T47D (cell line): ENCODE measurements around the gene C5orf15.
"Not testable (repeated sequence)": the region's sequence is repeated elsewhere in the genome, so short reads cannot be mapped to it uniquely, and the experiment has no call there.

Source experiments
- DNase-seq, 2 experiments: peaks; one replicate each; pipeline versions ENCODE4 v3.0.0 to v3.0.0-alpha.2; 2011 to 2012; ENCODE audit warnings: low read depth in 1 of 2, low spot score in 1 of 2
- JUND ChIP-seq: IDR thresholded peaks from 2 replicates; pipeline ENCODE4 v1.6.1; 2012; ENCODE audit warnings: low read depth
- in situ Hi-C: cut with HindIII; loops from 2 replicates; pipeline ENCODE4 v1.10.0; 2016; ENCODE audit warnings: low sequenced_read_pairs, low pct_unique_long_range_greater_than_20kb

C5orf15 gene

GRCh38 chr5:133966090-133966489 lies 2.3 kb downstream of the C5orf15 start:
- in situ Hi-C loops, result no loop called here
- no peak for DNase-seq
- TF ChIP-seq JUND, result no peak

GRCh38 chr5:133963493-133964128 lies 4.8 kb downstream of the C5orf15 start:
- no peak for TF ChIP-seq JUND
- DNase-seq, result no peak
- in situ Hi-C loops, result no loop called here

GRCh38 chr5:133962801-133963476 lies 5.5 kb downstream of the C5orf15 start:
- TF ChIP-seq JUND, result no peak
- no peak for DNase-seq
- in situ Hi-C loops, result no loop called here

- no peak for TF ChIP-seq JUND
- no peak for DNase-seq
- in situ Hi-C loops, result no loop called here
These were observed 6.3 kb downstream of the C5orf15 start for GRCh38 chr5:133962131-133962530.

GRCh38 chr5:133959643-133960042 lies 8.8 kb downstream of the C5orf15 start:
- no peak for TF ChIP-seq JUND
- DNase-seq, result no peak
- in situ Hi-C loops, result no loop called here

- in situ Hi-C loops, result no loop called here
- DNase-seq, result no peak
- no peak for TF ChIP-seq JUND
These were observed 10.8 kb downstream of the C5orf15 start for GRCh38 chr5:133957591-133957990.

- TF ChIP-seq JUND, result no peak
These were observed 11.3 kb downstream of the C5orf15 start for GRCh38 chr5:133957080-133957479.

GRCh38 chr5:133956196-133956595 lies 12.2 kb downstream of the C5orf15 start:
- in situ Hi-C loops, DNase-seq: not testable (repeated sequence)

More at GRCh38 chr5:133957080-133957479, 11.3 kb downstream of the C5orf15 start:
- DNase-seq, result no peak
- in situ Hi-C loops, result no loop called here

GRCh38 chr5:133953568-133954145 lies 14.8 kb downstream of the C5orf15 start:
- no peak for DNase-seq
- in situ Hi-C loops, result no loop called here

GRCh38 chr5:133952729-133953567 lies 15.5 kb downstream of the C5orf15 start:
- no peak for TF ChIP-seq JUND

More at GRCh38 chr5:133953568-133954145, 14.8 kb downstream of the C5orf15 start:
- no peak for TF ChIP-seq JUND

GRCh38 chr5:133950821-133951612 lies 17.4 kb downstream of the C5orf15 start:
- no peak for TF ChIP-seq JUND
- no peak for DNase-seq
- in situ Hi-C loops, result no loop called here

More at GRCh38 chr5:133952729-133953567, 15.5 kb downstream of the C5orf15 start:
- no peak for DNase-seq
- in situ Hi-C loops, result no loop called here

- DNase-seq, result no peak
- TF ChIP-seq JUND, result no peak
- in situ Hi-C loops, result no loop called here
These were observed 19.7 kb downstream of the C5orf15 start for GRCh38 chr5:133948721-133949120.
